HEK293 (cell line): Measurements from ENCODE around the gene GET3.

Experiments
- CTCF ChIA-PET: fragments of 350-600 bp; formaldehyde crosslinking; extraction: SDS; loops from one replicate; lab custom pipeline; 2021; ENCODE audit warnings: antibody characterized with exemption; lab: Yijun Ruan, JAX
- POLR2A ChIA-PET: fragments of 300-600 bp; formaldehyde crosslinking; extraction: SDS; loops from one replicate; lab custom pipeline; 2020; ENCODE audit warnings: antibody characterized with exemption, inconsistent platforms; lab: Yijun Ruan, JAX
- H3K27ac ChIP-seq: fragments of 200-500 bp; sonication (Bioruptor generic); 2 replicates; pipeline ENCODE4 v1.5.1; 2014; ENCODE audit warnings: low read depth, low read length, control low read depth, inconsistent platforms; ENCODE audit errors: extremely low read depth
- H3K36me3 ChIP-seq, 2 experiments: fragments of 200-500 bp in 1 of 2; sonication (Bioruptor generic) in 1 of 2; 1 replicate in 1 of 2; 2 replicates in 1 of 2; pipeline ENCODE4 v1.5.1; 2014 to 2017; ENCODE audit warnings: inconsistent platforms in 2 of 2, low read length in 2 of 2; ENCODE audit not compliant: control insufficient read depth in 2 of 2, insufficient read depth in 1 of 2
- H3K4me1 ChIP-seq: fragments of 200-500 bp; sonication (Bioruptor generic); 2 replicates; pipeline ENCODE4 v1.5.1; 2014; ENCODE audit warnings: mild to moderate bottlenecking, low read length, inconsistent platforms; ENCODE audit not compliant: control insufficient read depth, insufficient read depth
- H3K4me3 ChIP-seq: 2 replicates; pipeline ENCODE4 v1.5.1; 2011; ENCODE audit warnings: low read depth, mild to moderate bottlenecking, control low read depth, low read length, moderate library complexity
- H3K9me3 ChIP-seq: fragments of 200-500 bp; sonication (Bioruptor generic); 2 replicates; pipeline ENCODE4 v1.5.1; 2014; ENCODE audit warnings: low read depth, low read length, inconsistent platforms; ENCODE audit not compliant: control insufficient read depth, insufficient read depth
- IKZF3 ChIP-seq: fragments of 450-650 bp; IDR thresholded peaks from 2 replicates; pipeline ENCODE4 v1.5.0; 2018; ENCODE audit warnings: missing biosample characterization, mild to moderate bottlenecking, missing genetic modification characterization, moderate library complexity
- KLF1 ChIP-seq: fragments of 450-650 bp; formaldehyde crosslinking; IDR thresholded peaks from 2 replicates; pipeline ENCODE4 v1.5.1; 2016; ENCODE audit warnings: missing biosample characterization, missing genetic modification characterization
- KLF9 ChIP-seq: fragments of 450-650 bp; formaldehyde crosslinking; IDR thresholded peaks from 2 replicates; pipeline ENCODE4 v1.5.1; 2016; ENCODE audit warnings: missing biosample characterization, missing genetic modification characterization, low read depth
- MYNN ChIP-seq: fragments of 450-650 bp; formaldehyde crosslinking; IDR thresholded peaks from 2 replicates; pipeline ENCODE4 v1.5.1; 2016; ENCODE audit warnings: missing biosample characterization, missing genetic modification characterization, borderline replicate concordance
- PRDM1 ChIP-seq: fragments of 450-650 bp; formaldehyde crosslinking; IDR thresholded peaks from 2 replicates; pipeline ENCODE4; 2016; ENCODE audit warnings: missing biosample characterization, missing genetic modification characterization
- SP2 ChIP-seq: fragments of 450-650 bp; formaldehyde crosslinking; IDR thresholded peaks from 2 replicates; pipeline ENCODE4 v1.5.1; 2016; ENCODE audit warnings: missing biosample characterization, missing genetic modification characterization
- ZEB2 ChIP-seq: fragments of 450-650 bp; formaldehyde crosslinking; IDR thresholded peaks from 2 replicates; pipeline ENCODE4 v1.5.1; 2016; ENCODE audit warnings: missing biosample characterization, missing genetic modification characterization
- ZFHX2 ChIP-seq: fragments of 450-650 bp; formaldehyde crosslinking; conservative IDR thresholded peaks from 2 replicates; pipeline ENCODE4 v1.5.1; 2016; ENCODE audit warnings: missing biosample characterization, missing genetic modification characterization
- ZNF112 ChIP-seq: fragments of 450-650 bp; formaldehyde crosslinking; IDR thresholded peaks from 2 replicates; pipeline ENCODE4 v1.5.0; 2017; ENCODE audit warnings: missing biosample characterization, missing genetic modification characterization
- ZNF121 ChIP-seq: fragments of 450-650 bp; formaldehyde crosslinking; IDR thresholded peaks from 2 replicates; pipeline ENCODE4 v1.5.1; 2016; ENCODE audit warnings: missing biosample characterization, missing genetic modification characterization
- ZNF140 ChIP-seq: fragments of 450-650 bp; formaldehyde crosslinking; IDR thresholded peaks from 2 replicates; pipeline ENCODE4 v1.5.1; 2016; ENCODE audit warnings: missing biosample characterization, missing genetic modification characterization
- ZNF146 ChIP-seq: fragments of 450-650 bp; formaldehyde crosslinking; IDR thresholded peaks from 2 replicates; pipeline ENCODE4 v1.5.1; 2016; ENCODE audit warnings: missing biosample characterization, missing genetic modification characterization
- ZNF174 ChIP-seq: fragments of 450-650 bp; formaldehyde crosslinking; IDR thresholded peaks from 2 replicates; pipeline ENCODE4 v1.5.0; 2017; ENCODE audit warnings: missing biosample characterization, mild to moderate bottlenecking, missing genetic modification characterization
- ZNF214 ChIP-seq: fragments of 450-650 bp; formaldehyde crosslinking; IDR thresholded peaks from 2 replicates; pipeline ENCODE4 v1.5.1; 2017; ENCODE audit warnings: missing biosample characterization, mild to moderate bottlenecking, missing genetic modification characterization, borderline replicate concordance
- ZNF266 ChIP-seq: fragments of 450-650 bp; formaldehyde crosslinking; IDR thresholded peaks from 2 replicates; pipeline ENCODE4 v1.5.1; 2016; ENCODE audit warnings: missing biosample characterization, missing genetic modification characterization, low read depth
- ZNF391 ChIP-seq: fragments of 450-650 bp; formaldehyde crosslinking; IDR thresholded peaks from 2 replicates; pipeline ENCODE4 v1.5.1; 2016; ENCODE audit warnings: low read depth, missing biosample characterization, missing genetic modification characterization, borderline replicate concordance
- ZNF423 ChIP-seq: fragments of 450-650 bp; formaldehyde crosslinking; IDR thresholded peaks from 2 replicates; pipeline ENCODE4 v1.5.1; 2016; ENCODE audit warnings: missing biosample characterization, missing genetic modification characterization
- ZNF558 ChIP-seq: fragments of 450-650 bp; formaldehyde crosslinking; IDR thresholded peaks from 2 replicates; pipeline ENCODE4 v1.5.1; 2016; ENCODE audit warnings: missing biosample characterization, missing genetic modification characterization
- ZNF701 ChIP-seq: fragments of 450-650 bp; formaldehyde crosslinking; IDR thresholded peaks from 2 replicates; pipeline ENCODE4 v1.5.1; 2016; ENCODE audit warnings: missing biosample characterization, missing genetic modification characterization
- ZNF785 ChIP-seq: fragments of 450-650 bp; formaldehyde crosslinking; IDR thresholded peaks from 2 replicates; pipeline ENCODE4 v1.5.1; 2016; ENCODE audit warnings: missing biosample characterization, missing genetic modification characterization
- ZSCAN23 ChIP-seq: fragments of 450-650 bp; formaldehyde crosslinking; IDR thresholded peaks from 2 replicates; pipeline ENCODE4 v1.5.1; 2016; ENCODE audit warnings: missing biosample characterization, missing genetic modification characterization
- TF ChIP-seq, protein P1 (sequence below): sonication (generic); formaldehyde crosslinking; IDR thresholded peaks from 2 replicates; pipeline ENCODE4 v1.8.1; 2022; ENCODE audit warnings: mild to moderate bottlenecking, moderate library complexity, missing genetic modification reagents
- TF ChIP-seq, protein P2 (sequence below): fragments of 450-650 bp; formaldehyde crosslinking; IDR thresholded peaks from 2 replicates; pipeline ENCODE4 v1.5.1; 2016; ENCODE audit warnings: missing biosample characterization, missing genetic modification characterization
- TF ChIP-seq, protein P3 (sequence below): fragments of 450-650 bp; formaldehyde crosslinking; IDR thresholded peaks from 2 replicates; pipeline ENCODE4 v1.5.1; 2016; ENCODE audit warnings: missing biosample characterization, missing genetic modification characterization
- TF ChIP-seq, protein P4 (sequence below): fragments of 450-650 bp; formaldehyde crosslinking; optimal IDR thresholded peaks from 2 replicates; pipeline ENCODE3; 2016; ENCODE audit warnings: missing biosample characterization, mild to moderate bottlenecking, missing genetic modification characterization
- TF ChIP-seq, protein P5 (sequence below): fragments of 450-650 bp; formaldehyde crosslinking; IDR thresholded peaks from 2 replicates; pipeline ENCODE4 v1.5.1; 2016; ENCODE audit warnings: missing biosample characterization, missing genetic modification characterization, low read depth

Gene GET3

DNA sequence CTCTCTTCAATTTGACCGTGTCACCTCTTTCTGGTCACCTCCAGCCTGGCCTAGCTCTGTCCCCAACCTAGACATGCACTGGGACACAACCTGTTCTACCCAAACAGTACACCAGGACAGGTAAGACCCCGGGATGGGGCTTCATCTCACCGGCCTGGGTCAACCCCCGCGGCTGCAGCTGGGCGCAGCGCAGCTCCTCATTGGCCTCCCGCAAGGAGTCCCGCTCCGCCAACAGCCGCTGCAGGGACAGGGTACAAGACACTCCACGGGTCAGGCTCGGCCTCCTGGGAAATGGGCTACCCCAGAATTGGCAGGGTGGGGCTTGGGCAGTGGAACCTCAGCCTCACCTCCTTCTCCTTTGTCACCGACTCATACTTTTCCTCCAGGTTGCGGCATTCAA lies 30.4 kb downstream of the GET3 start:
- H3K36me3 ChIP-seq, result peaks cover 0 to 41% of the 10 kb centered on the region in 2 experiments; a peak in 2 of 3 replicates
- H3K4me1 ChIP-seq, result no peaks in the 10 kb centered on the region
- no peak for TF ChIP-seq ZNF558
- no peak for TF ChIP-seq ZEB2 (tag by site-specific recombination)
- TF ChIP-seq ZNF121 (tag by site-specific recombination), result no peak
- TF ChIP-seq IKZF3 (tag by site-specific recombination), result no peak
- TF ChIP-seq ZNF391 (tag by site-specific recombination), result no peak
- TF ChIP-seq SP2, result no peak
- no peak for TF ChIP-seq ZFHX2 (tag by site-specific recombination)
- TF ChIP-seq, protein P1, sequence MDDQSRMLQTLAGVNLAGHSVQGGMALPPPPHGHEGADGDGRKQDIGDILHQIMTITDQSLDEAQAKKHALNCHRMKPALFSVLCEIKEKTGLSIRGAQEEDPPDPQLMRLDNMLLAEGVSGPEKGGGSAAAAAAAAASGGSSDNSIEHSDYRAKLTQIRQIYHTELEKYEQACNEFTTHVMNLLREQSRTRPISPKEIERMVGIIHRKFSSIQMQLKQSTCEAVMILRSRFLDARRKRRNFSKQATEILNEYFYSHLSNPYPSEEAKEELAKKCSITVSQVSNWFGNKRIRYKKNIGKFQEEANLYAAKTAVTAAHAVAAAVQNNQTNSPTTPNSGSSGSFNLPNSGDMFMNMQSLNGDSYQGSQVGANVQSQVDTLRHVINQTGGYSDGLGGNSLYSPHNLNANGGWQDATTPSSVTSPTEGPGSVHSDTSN (CRISPR knock-in tag), result no peak
- TF ChIP-seq, protein P2, sequence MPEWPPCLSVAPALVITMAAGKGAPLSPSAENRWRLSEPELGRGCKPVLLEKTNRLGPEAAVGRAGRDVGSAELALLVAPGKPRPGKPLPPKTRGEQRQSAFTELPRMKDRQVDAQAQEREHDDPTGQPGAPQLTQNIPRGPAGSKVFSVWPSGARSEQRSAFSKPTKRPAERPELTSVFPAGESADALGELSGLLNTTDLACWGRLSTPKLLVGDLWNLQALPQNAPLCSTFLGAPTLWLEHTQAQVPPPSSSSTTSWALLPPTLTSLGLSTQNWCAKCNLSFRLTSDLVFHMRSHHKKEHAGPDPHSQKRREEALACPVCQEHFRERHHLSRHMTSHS, result no peak
- TF ChIP-seq ZNF146 (tag by site-specific recombination), result no peak
- TF ChIP-seq, protein P3, sequence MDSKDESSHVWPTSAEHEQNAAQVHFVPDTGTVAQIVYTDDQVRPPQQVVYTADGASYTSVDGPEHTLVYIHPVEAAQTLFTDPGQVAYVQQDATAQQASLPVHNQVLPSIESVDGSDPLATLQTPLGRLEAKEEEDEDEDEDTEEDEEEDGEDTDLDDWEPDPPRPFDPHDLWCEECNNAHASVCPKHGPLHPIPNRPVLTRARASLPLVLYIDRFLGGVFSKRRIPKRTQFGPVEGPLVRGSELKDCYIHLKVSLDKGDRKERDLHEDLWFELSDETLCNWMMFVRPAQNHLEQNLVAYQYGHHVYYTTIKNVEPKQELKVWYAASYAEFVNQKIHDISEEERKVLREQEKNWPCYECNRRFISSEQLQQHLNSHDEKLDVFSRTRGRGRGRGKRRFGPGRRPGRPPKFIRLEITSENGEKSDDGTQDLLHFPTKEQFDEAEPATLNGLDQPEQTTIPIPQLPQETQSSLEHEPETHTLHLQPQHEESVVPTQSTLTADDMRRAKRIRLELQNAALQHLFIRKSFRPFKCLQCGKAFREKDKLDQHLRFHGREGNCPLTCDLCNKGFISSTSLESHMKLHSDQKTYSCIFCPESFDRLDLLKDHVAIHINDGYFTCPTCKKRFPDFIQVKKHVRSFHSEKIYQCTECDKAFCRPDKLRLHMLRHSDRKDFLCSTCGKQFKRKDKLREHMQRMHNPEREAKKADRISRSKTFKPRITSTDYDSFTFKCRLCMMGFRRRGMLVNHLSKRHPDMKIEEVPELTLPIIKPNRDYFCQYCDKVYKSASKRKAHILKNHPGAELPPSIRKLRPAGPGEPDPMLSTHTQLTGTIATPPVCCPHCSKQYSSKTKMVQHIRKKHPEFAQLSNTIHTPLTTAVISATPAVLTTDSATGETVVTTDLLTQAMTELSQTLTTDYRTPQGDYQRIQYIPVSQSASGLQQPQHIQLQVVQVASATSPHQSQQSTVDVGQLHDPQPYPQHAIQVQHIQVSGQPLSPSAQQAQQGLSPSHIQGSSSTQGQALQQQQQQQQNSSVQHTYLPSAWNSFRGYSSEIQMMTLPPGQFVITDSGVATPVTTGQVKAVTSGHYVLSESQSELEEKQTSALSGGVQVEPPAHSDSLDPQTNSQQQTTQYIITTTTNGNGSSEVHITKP (tag by site-specific recombination), result no peak
- TF ChIP-seq ZNF701 (tag by site-specific recombination), result no peak
- TF ChIP-seq, protein P4, sequence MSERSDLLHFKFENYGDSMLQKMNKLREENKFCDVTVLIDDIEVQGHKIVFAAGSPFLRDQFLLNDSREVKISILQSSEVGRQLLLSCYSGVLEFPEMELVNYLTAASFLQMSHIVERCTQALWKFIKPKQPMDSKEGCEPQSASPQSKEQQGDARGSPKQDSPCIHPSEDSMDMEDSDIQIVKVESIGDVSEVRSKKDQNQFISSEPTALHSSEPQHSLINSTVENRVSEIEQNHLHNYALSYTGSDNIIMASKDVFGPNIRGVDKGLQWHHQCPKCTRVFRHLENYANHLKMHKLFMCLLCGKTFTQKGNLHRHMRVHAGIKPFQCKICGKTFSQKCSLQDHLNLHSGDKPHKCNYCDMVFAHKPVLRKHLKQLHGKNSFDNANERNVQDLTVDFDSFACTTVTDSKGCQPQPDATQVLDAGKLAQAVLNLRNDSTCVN, result no peak
- no peak for TF ChIP-seq ZNF423
- TF ChIP-seq PRDM1 (tag by site-specific recombination), result no peak
- TF ChIP-seq ZNF214 (tag by site-specific recombination), result no peak
- TF ChIP-seq ZNF174, result no peak
- no peak for TF ChIP-seq ZSCAN23 (tag by site-specific recombination)
- no peak overlapping the region for H3K4me3 ChIP-seq
- no peak overlapping the region for H3K27ac ChIP-seq
- ChIA-PET CTCF (interaction anchor here (0.5 to 14.1 kb wide), 9 partner anchors 8 to 884 kb away, joined by 3 to 386 read pairs (median 6); partner anchors contain the start of genes JUNB, PRDX2, RNASEH2A and THSD8), POLR2A (interaction anchor here (1.0 to 3.1 kb wide), 2 partner anchors 24 to 84 kb away, joined by 3 to 28 read pairs; partner anchors contain the start of gene JUNB)
- no peaks in the 10 kb centered on the region for H3K9me3 ChIP-seq

DNA sequence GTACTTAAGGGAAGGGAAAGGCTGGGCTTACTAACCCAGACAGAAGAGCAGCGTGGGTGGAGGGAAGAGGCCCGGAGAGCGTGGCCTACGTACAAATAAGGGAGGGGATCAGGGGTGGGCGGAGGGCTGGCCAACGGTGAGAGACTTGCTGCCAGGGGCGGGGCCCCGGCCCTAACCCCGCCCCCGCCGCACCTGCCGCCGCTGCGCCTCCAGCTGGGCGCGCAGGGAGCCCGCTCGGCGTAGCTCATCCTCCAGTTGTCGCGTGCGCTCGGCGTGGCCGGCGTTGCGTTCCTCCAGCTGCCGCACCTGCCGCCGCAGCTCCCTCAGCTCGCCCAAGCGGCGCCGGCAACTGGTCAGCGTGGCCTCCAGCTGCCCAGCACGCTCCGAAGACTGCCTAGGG lies 32.4 kb downstream of the GET3 start:
- ChIA-PET CTCF (interaction anchor here (0.7 to 14.1 kb wide), 2 partner anchors 30 to 78 kb away, joined by 3 to 386 read pairs; partner anchors contain the start of genes JUNB, PRDX2, RNASEH2A and THSD8), POLR2A (interaction anchor here (1.6 kb wide), 1 partner anchor 31 kb away, joined by 3 read pairs; no protein-coding TSS in a partner anchor)
- peaks cover 0 to 29% of the 10 kb centered on the region in 2 experiments; a peak in 2 of 3 replicates for H3K36me3 ChIP-seq
- H3K9me3 ChIP-seq, result no peaks in the 10 kb centered on the region
- H3K4me1 ChIP-seq, result no peaks in the 10 kb centered on the region
- no peak overlapping the region for H3K27ac ChIP-seq
- H3K4me3 ChIP-seq, result no peak overlapping the region
- peak; percentile 35; the same call in 1 of the 2 replicates for TF ChIP-seq ZFHX2 (tag by site-specific recombination)
- TF ChIP-seq, protein P5, sequence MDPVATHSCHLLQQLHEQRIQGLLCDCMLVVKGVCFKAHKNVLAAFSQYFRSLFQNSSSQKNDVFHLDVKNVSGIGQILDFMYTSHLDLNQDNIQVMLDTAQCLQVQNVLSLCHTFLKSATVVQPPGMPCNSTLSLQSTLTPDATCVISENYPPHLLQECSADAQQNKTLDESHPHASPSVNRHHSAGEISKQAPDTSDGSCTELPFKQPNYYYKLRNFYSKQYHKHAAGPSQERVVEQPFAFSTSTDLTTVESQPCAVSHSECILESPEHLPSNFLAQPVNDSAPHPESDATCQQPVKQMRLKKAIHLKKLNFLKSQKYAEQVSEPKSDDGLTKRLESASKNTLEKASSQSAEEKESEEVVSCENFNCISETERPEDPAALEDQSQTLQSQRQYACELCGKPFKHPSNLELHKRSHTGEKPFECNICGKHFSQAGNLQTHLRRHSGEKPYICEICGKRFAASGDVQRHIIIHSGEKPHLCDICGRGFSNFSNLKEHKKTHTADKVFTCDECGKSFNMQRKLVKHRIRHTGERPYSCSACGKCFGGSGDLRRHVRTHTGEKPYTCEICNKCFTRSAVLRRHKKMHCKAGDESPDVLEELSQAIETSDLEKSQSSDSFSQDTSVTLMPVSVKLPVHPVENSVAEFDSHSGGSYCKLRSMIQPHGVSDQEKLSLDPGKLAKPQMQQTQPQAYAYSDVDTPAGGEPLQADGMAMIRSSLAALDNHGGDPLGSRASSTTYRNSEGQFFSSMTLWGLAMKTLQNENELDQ, result no peak
- no peak for TF ChIP-seq ZNF140
- TF ChIP-seq, protein P1 (CRISPR knock-in tag), result no peak
- TF ChIP-seq MYNN, result no peak
- no peak for TF ChIP-seq ZNF266
- TF ChIP-seq ZNF112 (tag by site-specific recombination), result no peak
- no peak for TF ChIP-seq KLF9
- TF ChIP-seq ZNF785, result no peak
- TF ChIP-seq KLF1 (tag by site-specific recombination), result no peak
